Stimulated activated CD4-positive, alpha-beta T cell treated with anti-CD3 and anti-CD28 coated beads, Interleukin-4, amount 100 ng/mL, for 24 hours (primary cell): ENCODE results near the gene ZNF280D.
A peak's percentile ranks its signal among the peaks of the same experiment; 100 is the strongest.

Source experiments
- DNase-seq: peaks from one replicate; pipeline ENCODE4 v3.0.0-alpha.2; 2020

Gene ZNF280D

DNA sequence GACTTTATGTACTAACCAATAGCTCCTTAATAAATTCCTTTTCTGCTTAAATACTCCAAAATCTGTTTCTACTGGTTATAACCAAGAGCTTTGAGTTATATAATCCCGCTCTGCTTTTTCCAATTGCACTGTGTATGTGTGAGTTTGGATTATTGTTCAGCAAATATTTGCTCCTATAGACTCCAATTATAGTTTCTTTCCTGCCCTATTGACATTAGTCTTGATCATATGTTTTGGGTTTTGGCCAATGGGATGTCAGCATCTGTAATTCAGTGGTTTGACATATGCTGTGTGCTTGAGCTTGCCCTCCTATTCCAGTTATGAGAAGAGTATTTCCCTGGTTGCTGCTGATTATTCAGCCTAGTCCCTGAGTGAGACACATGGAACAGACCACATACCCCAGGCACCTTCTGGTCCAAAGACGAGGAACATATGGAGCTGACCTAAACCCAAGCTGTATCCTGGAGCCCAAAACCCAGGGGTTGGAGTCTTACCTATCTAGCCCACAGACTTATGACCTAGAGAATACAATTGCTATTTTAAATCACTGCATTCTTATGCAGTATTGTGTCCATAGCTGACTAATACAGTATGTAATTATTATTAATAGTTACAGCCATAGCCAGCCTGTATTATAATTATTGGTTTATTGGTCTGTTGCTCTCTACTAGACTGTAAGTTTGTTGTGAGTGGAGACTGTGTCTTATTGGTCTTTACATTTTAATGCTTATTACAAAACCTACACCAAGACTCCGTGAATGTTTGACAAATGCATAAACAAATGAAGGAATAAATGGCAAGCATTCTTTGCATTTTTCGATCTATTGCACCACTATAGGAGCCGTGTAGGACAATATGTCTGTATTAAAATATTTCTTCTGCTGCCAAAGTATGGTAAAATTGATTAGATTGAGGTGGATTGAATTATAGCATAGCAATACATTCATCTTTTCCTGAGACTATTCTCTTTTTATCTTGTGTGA, 11.7 kb upstream of the ZNF280D start:
- no peak for DNase-seq

GRCh38 chr15:56741541-56741940, 8.2 kb upstream of the ZNF280D start:
- DNase-seq, result no peak

- DNase-seq, result no peak
Observed at GRCh38 chr15:56739964-56740640, 6.8 kb upstream of the ZNF280D start.

- no peak for DNase-seq
Observed at GRCh38 chr15:56739474-56739873, 6.2 kb upstream of the ZNF280D start.

- DNase-seq, result no peak
Observed at GRCh38 chr15:56737791-56738190, 4.5 kb upstream of the ZNF280D start.

DNA sequence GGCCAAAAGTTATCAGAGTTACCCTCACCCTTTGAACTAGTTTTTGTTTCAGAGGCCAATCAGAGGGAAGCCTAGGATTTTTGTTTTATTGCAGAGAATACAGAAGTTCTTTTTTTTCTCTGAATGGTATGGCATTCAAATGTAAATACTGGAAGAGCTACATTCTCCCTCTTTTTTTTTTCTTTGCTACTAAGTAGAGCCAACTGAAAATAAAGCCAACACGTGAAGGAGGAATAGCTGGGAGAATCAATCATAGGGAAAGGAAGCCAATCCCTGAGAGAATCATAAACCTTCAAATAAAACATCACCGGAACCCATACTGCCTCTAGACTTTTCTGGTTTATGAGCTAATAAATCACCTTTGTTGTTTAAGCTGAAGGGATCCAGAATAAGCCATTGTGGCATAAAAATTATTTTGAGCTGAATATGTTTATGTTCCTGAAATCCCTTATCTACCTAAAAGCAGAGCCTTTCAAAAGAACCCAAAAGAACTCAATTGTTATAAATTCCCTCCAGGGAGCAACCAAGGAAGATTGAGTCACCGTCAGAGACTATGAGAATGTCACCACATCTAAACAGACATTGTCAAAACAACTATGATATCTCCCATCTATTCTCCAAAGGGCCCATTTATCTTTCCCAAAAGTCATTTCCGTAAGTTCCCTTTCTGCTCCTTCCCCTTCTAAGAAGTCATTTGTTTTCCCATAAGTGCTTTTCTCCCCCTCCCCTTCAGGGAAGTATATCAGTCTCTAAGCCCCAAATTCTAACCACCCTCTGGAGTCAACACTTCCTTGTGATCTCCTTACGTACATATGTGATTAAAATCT, 3.8 kb upstream of the ZNF280D start:
- no peak for DNase-seq

- DNase-seq, result no peak
Observed at GRCh38 chr15:56736308-56736707, 3.0 kb upstream of the ZNF280D start.

- no peak for DNase-seq
Observed at GRCh38 chr15:56735589-56735988, 2.3 kb upstream of the ZNF280D start.

- DNase-seq, result no peak
Observed at GRCh38 chr15:56734013-56734635, 815 bp upstream of the ZNF280D start.

DNA sequence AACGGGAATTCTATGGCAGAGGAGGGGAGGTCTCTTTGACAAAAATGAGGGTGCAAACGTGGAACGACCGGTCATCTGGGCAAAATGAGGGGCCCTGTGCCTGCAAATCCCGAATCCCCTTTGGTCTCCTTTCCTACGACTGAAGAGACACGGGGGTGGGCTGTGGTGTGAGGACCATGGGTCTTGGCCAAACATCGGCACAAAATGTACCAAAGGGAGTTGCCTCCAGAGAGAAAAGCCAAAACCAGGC, 498 bp downstream of the ZNF280D start:
- no peak for DNase-seq

DNA sequence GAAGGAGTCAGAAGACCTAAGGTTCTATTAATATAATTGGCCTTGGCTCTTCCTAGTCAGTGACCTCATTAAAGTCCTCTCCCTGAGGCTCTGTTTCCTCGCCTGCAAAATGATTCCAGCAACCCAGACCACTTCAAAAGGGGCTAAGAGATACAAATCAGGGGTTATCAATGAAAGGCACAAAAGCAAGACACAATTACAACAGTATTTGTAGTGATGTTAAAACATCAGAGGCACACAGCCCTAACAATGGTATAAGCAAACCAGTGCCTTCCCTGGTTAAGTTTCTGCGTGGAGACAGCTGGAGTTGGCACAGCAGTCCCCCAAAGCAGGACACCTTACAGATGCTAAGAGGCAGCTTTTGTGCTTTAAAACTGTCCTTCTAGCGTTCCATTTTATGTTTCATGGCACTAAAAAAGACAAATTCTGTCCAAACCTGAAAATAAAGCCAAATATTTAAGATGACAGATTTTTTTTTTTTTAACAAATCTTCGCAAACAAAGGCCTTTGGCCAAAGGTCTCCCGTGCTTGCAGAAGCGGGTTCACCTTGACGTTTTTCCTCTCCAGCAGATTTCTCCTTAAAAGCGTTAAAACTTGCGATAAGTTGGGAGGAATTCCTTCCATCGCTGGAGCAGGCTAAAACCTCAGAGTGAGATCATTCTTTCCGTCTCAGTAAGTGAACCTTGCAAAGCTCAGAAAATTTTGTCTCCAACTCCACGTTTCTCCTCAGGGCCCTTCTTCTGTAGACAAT, 999 bp downstream of the ZNF280D start:
- DNase-seq, result peak; percentile 9

GRCh38 chr15:56731548-56731947, 1.8 kb downstream of the ZNF280D start:
- DNase-seq, result no peak

DNA sequence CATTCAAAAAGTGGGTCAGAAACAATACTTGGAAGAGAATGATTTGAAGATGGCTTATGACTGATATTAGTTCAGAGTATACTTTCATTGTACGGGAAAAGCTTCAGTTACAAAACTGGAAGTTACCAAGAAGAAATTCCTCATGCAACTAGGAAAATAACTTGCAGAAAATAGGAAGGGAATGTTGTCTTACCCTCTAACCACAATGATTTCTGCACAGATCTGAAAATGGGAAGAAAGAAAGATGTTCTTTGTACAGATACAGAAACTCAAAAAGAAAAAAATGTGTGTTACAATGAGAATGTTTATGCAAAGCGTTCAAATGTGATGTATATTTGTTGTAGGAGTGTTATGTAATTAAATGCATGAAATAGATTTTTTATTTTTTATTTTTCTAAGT, 3.7 kb downstream of the ZNF280D start:
- DNase-seq, result no peak

DNA sequence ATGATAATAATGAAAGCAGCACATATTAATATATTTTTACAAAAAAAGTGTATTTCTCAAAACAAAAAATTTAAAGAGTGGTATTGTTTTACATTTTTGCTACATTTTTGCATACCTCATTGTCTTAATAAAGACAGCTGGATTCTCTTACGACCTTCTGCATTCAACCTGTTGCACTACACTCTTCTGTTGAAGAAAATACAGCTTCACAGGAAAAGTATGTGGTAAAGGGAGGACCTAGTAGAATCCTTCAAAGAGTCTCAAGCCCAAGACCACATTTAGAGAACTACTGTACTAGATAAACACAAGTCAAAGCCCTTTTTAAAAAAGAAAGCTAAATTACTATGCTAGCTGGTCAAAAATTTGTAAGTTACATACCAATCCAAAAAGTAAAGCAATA, 7.9 kb downstream of the ZNF280D start:
- no peak for DNase-seq

GRCh38 chr15:56724232-56724631, 9.1 kb downstream of the ZNF280D start:
- no peak for DNase-seq

DNA sequence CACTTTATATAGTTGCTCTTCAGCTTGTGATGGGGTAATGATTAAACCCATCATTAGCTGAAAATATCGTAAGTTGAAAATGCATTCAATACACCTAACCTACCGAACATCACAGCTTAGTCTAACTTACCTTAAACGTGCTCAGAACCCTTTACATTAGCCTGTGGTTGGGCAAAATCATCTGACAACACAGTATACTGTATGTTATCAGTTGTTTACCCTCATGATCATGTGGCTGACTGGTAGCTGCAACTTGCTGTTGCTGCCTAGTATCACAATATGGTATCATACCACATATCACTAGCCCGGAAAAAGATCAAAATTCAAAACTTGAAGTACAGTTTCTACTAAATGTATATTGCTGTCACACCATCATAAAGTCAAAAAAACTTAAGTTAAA, 9.5 kb downstream of the ZNF280D start:
- no peak for DNase-seq

DNA sequence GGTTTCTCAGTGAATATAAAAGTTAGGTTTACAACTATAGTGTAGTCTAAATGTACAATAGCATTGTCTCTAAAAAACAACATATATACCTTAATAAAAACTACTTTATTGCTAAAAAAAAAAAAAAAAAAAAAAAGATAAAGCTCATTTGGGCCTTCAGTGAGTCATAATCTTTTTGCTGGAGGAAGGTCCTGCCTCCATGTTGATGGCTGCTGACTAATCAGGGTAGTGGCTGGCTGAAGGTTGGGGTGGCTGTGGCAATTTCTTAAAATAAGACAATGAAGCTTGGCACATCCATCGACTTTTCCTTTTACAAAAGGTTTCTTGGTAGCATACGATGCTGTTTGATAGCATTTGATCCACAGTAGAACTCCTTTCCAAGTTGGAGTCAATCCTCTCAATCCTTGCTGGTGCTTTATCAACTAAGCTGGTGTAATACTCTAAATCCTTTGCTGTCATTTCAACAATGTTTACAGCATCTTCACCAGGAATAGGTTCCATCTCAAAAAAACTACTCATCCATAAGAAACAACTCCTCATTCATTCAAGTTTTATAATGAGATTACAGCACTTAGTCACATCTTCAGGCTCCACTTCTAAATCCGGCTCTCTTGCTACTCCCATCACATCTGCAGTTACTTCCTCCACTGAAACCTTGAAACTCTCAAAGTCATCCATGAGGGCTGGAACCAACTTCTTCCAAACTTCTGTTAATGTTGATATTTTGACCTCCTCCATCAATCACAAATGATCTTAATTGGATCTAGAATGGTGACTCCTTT, 13.3 kb downstream of the ZNF280D start:
- no peak for DNase-seq

- DNase-seq, result no peak
Observed at GRCh38 chr15:56719021-56719612, 14.2 kb downstream of the ZNF280D start.

GRCh38 chr15:56718560-56718959, 14.7 kb downstream of the ZNF280D start:
- DNase-seq, result no peak

DNA sequence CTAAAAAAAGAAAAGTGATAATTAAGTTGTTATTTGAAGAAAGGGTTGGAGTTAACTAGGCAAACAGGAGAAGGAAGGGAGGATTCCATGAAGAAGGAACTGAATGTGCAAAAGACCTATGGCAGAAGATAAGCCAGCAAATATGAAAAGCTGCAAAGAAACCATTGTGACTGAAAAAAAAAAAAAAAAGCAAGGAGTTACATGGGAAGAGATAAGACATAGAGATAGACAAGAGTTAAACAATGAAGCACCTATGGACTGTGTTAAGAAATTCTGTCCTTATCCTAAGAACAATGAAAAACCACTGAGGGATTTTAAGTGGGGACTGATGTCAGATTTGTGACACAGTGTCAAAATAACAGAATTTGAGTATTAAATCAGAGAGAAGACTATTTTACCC, 17.0 kb downstream of the ZNF280D start:
- no peak for DNase-seq

GRCh38 chr15:56715220-56715619, 18.1 kb downstream of the ZNF280D start:
- no peak for DNase-seq
